NCI-H1417 (cell line): ENCODE measurements around the gene POFUT2.

Experiments
- DNase-seq, 3 experiments: peaks; one replicate each; lab custom pipeline; 2025; lab: John Stamatoyannopoulos, UW

Gene POFUT2

DNA sequence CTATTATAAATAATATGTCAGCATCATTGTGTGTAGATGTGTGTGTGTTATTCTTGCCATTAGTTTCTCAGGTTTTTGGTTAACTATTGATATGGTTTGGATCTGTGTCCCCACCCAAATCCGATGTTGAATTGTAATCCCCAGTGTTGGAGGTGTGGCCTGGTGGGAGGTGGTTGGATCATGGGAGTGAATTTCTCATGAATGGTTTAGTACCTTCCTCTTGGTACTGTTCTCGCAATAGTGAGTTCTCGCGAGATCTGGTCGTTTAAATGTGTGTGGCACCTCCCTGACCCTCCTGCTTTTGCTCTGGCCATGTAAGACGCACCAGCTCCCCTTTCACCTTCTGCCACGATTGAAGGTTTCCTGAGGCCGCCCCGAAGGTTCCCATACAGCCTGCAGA lies 9.6 kb upstream of the POFUT2 start:
- no peak for DNase-seq

DNA sequence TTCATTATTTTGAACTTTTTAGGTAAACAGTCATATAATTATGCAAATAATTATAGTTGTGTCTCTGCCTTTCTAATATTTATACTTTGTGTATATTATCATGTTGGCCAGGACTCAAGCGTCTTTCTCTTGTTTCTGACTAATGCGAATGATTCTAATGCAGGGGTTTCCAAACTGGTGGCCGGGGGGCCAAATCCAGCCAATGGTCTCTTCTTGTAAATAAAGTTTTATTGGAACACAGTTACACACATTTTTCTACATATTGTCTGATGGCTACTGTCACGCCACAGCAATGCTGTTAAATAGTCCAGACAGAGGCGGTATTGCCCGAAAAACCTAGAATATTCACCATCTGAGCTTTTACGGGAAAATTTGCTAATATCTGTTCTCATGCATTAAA lies 8.9 kb upstream of the POFUT2 start:
- no peak for DNase-seq

DNA sequence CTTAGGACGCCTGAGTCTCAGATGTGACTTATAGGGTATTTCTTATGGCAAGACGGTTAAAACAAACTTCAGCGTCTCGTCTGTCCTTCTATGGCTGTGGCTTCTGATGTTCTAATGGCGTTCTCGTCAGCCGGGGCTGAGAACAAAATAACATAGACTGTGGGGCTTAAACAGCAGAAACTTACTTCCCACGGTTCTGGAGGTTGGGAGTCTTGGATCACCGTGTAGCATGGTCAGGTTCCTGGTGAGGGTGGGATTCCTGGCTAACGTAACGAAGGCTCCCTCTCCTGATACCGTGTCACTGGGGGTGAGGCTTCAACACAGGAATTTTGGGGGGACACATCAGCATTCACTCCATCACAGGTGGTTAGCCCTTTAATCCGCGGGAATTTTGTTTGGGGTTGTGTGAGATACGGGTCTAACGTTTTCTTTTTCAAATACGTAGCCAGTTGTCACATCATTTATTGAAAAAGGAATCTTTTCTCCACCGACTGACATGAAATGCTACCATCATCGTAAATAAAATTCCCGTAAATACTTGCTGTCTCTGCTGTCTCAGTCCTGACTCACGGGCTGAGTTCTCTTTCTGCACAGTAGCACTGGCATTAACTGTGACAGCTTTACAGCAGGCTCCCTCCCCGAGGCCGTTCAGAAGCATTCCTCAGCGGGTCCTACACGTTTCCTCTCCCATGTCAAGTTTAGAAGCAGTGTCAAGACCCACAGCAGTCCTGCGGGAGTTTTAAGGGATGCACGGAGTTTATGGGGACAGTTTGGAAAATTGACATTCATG lies 8.1 kb upstream of the POFUT2 start:
- DNase-seq, result no peak

DNA sequence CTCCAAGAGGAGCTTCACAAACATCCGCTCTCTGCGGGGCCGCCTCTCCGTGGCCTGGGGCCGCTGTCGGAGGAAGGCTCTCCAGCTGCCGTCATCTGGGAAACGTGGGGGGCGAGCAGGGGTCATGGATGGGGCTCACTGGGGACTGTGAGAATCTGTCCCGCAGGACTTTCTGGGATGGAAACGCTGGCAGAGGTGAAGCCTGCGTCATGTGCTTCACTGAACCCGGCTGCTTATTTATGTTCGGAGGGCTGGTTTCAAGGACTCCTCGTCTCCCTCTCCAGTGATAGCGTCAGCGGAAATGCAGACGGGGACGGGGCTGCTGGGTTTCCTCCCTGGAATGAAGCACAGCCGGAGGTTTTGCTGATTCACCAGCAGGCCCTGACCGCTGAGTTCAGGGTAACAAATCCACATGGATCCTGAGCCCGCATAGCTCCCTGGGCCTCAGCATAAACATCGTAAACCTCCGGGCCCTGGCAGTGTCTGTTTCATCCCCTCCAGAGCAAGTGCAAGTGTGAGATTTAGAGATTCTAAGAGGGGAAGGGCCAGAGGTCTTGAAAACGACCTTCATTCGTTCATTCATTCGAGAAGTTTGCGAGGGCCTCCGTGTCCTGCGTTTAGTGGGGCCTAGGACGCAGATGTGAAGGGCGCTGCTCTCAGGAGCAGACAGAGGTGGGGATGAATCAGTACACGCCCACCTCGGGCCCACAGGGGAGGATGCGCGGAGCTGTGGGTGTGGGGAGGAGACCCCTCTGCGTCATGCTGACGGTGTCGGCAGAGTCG lies 7.0 kb upstream of the POFUT2 start:
- no peak for DNase-seq

GRCh38 chr21:45293726-45294401 lies 6.2 kb upstream of the POFUT2 start:
- DNase-seq, result no peak

- no peak for DNase-seq
These were observed 5.6 kb upstream of the POFUT2 start for GRCh38 chr21:45293220-45293725.

DNA sequence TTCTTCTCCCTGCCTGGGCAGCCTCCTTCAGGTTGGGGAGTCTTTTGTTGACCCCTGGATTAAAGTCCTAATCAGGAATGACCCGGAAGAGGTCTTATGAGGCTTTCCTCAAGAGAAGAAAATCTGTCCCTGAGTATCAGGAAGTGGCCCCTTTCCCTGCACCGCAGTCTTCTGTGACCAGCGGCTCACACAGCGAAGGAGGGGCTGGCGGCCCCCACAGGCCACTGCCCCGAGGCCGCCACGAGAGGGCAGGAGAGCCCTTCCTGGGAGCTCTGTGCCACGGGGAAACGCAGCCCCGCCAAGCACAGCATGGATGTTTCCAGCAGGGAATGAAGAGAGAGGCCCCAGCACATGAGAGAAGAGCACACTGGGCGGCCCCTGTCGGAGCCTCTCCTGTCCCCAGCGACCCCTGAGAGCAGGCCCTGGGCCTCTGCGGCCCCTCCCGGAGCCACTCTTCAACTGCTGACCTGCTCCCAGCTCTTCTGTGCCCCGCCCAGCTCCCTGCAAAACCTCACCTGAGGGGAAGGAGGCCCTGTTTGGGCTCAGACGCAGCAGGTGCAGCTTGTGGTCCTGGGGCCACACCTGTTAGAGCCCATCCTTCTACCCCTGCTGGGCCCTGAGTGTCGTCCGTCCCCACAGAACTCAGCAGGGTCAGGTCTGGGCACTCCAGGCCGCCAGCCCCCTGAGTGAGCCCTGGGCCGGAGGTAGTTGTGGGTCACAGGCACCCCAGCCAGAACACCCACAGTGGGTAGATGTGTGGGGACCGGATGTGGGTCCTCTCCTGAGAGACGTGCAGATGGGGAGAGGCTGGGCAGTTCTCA lies 4.9 kb upstream of the POFUT2 start:
- peak; percentile 78 to 95 (median 90) for DNase-seq

GRCh38 chr21:45291613-45292398 lies 4.1 kb upstream of the POFUT2 start:
- no peak for DNase-seq

DNA sequence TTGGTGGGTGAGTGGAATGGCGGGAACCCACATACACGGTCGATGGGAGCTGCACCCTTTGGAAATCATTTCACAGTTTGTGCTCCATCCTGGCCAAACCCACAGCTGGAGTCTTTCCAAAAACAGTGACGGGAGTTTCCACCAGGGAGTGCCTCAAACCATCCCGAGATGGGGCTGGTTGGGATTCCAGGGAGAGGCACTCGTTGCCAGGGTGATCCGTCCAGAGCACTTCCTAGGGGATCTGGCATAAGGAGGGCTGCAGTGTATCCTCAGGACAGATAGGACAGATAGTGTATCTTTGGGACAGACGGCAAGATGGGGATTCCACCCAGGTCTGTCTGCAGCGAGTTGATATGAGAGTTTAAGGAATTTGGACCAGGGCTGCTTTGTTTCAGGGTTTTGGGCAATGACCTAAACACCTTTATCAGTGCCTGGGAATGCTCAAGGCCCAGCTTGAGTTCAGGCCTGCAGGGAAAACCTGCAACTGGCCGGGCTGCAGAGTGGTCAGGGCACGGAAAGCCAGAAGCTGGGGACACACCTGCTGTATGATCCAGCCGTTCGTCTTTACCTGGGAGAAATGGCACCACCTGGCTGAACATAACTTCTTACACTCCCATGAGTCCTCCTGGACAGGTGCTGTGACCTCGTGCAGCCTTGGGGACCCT lies 3.4 kb upstream of the POFUT2 start:
- DNase-seq, result no peak

GRCh38 chr21:45289655-45290515 lies 2.2 kb upstream of the POFUT2 start:
- DNase-seq, result no peak

DNA sequence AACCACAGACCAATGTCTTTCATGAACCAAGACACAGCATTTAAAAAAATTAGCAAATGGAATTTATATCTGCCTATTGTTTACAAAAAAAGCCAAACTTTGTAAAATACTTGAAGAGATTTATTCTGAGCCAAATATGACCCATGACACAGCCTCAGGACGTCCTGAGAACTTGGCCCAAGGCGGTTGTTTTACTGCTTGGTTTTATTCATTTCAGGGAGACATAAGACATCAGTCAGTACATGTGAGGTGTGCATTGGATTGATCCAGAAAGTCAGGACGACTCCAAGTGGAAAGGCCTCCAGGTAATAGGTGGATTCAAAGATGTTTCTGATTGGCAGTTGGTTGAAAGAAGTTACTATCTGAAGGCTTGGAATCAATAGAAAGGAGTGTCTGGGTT lies 1.4 kb upstream of the POFUT2 start:
- no peak for DNase-seq

- peak in 2 of 3 experiments; percentile 60 to 67 for DNase-seq
These were observed 746 bp upstream of the POFUT2 start for GRCh38 chr21:45288441-45288841.

DNA sequence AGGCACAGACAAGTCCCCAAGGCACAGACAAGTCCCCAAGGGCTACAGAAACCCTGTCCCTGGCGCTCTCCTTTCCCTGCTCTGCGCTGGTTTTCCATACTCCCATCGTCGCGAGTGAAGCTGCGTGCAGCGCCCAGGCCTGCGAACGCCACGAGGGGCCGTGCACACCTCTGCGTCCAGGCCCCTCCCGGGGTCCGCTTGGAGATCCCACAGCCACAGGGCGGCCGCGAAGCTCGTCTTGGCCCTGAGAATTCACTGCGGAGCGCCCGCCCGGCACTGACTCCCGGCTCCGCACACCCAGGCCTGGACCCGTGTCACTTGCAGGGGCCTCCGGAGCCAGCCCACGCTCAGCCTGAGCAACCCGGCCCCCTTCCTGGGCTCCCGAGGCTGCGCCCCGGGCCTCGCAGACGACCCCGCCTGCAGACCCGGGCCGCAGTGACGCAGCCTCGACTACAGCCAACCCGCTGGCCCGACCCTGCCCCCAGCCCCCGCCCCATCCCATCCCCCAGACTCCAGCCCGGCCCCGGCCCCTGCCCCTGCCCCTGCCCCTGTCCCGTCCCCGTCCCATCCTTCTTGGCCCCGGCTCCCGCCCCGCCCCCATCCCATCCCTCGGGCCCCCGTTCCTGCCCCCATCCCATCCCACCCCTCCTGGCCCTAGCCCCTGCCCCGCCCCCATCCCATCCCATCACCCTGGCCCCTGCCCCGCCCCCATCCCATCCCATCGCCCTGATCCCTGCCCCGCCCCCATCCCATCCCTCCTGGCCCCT lies 841 bp downstream of the POFUT2 start:
- DNase-seq, result no peak

DNA sequence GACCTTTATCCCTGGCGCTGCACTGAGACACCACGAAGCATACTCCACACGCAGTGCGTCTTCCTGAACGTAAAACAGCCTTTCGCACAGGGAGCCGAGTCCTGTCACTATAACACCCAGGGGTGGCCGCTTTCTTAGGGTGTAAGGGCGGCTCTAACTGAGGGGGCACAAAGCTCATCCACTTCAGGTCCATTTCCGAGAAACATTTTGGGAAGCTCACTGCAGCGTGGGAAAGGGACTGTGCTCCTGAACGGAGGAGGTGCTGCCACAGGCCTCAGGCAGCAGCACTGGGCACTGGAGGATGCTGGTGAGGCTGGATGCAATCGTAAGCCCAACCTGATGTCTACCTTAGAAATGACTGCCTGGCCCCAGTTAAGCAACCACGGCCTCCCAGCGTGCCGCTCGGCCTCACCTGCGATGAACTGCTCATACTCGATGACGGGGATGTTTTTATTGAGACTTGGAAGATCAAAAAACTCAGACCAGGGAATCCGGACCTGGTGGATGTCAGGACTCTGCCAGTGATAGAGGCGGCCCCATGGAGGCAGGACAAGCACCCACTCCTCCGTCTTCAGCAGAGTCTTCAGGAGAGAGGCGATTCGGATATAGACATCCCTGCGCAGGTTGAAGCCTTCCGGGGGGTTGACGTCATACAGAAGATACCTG lies 2.3 kb downstream of the POFUT2 start:
- no peak for DNase-seq

GRCh38 chr21:45284456-45284741 lies 3.3 kb downstream of the POFUT2 start:
- no peak for DNase-seq

DNA sequence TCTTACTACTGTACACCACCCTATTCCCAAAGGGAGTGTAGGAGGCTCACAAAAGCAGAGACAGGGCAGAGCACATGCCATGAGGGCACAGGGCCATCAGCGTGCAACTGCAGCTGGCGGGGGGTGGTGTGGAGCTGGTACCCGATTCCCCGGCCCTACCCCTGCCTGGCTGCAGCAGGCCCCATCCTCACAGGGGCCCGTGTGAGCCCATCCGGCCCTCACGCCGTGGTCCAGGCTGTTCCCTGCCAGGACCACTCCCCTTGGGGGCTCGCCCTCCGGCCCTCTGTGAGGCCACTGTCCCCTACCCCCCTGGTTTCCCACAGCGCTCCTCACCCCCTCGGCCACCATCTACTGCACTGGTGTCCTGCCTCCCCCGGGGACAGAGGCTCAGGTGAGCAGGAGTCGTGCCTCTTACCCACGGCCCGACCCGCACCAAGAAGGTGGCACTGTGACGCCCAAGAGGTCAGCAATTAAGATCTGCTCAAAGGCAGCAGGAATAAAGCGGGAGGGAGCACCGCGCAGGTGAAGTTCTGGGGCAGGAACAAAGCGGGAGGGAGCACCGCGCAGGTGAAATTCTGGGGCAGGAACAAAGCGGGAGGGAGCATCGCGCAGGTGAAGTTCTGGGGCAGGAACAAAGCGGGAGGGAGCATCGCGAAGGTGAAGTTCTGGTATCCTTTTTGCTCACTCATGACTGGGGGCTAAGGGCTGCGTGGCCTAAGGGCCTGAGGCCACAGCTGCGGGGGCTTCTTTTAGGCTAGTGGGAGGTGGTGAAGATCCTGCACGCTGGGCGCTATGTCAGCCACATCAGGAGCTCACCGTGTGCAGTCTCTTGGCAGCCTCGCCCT lies 3.9 kb downstream of the POFUT2 start:
- DNase-seq, result no peak

GRCh38 chr21:45283035-45283610 lies 4.6 kb downstream of the POFUT2 start:
- DNase-seq, result no peak
